HG03280 (cell line): ENCODE results near the gene AKAP13.

Experiments used
- ATAC-seq: cut with Tn5 transposase; IDR thresholded peaks from one replicate; pipeline ENCODE4 v1.9.1; 2021; ENCODE audit warnings: mild to moderate bottlenecking, moderate library complexity; ENCODE audit not compliant: unreplicated experiment

The AKAP13 gene

DNA sequence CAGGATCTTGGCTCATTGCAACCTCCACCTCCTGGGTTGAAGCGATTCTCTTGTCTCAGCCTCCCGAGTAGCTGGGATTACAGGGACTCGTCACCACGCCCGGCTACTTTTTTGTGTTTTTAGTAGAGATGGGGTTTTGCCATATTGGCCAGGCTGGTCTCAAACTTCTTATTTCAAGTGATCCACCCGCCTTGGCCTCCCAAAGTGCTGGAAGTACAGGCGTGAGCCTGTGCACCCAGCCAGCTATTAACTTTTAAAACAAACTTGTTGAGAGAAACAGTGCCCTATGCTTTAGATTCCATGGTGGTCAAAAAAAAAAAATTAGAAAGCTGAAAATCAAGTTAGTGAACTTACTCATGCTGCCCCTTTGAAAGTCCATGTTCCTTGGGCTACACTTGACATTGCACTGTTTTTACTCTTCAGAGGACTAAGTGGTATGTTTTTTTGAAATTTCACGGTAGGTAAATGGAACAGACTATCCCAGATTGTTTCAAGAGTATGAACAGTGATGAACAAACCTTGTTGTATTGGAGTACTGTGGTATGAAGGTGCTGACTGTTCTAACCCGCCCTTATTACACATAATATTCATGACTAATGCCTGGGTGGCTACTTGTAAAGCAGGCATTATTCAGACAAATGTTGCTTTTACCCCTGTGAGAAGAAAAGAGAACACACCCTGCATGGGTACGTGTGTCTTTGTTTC is 207.5 kb downstream of the AKAP13 start:
- no peak for ATAC-seq

- ATAC-seq = no peak
These were observed 208.3 kb downstream of the AKAP13 start for GRCh38 chr15:85588677-85589076.

- no peak for ATAC-seq
These were observed 209.4 kb downstream of the AKAP13 start for GRCh38 chr15:85589851-85590250.

- ATAC-seq = no peak
These were observed 211.2 kb downstream of the AKAP13 start for GRCh38 chr15:85591622-85592021.

DNA sequence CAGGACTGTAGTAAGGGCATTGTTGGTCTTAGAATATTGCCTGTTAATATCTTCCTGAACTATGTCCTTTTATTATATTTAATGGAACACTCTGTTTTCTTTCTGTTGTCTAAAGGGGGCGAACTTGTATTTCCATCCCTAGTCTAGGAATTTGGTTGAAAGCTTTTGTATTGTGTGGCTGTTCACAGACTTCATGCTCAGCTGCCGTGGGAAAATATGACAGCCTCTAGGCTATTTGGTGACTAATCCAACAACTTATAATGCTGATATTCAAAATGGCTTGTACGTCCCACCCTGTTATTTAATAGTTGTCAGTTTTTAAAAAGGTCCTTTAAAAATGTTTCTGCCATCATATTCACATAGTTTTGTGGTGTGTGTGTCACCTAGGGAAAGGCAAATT is 211.7 kb downstream of the AKAP13 start:
- no peak for ATAC-seq

GRCh38 chr15:85593809-85594445 is 213.5 kb downstream of the AKAP13 start:
- ATAC-seq = no peak

DNA sequence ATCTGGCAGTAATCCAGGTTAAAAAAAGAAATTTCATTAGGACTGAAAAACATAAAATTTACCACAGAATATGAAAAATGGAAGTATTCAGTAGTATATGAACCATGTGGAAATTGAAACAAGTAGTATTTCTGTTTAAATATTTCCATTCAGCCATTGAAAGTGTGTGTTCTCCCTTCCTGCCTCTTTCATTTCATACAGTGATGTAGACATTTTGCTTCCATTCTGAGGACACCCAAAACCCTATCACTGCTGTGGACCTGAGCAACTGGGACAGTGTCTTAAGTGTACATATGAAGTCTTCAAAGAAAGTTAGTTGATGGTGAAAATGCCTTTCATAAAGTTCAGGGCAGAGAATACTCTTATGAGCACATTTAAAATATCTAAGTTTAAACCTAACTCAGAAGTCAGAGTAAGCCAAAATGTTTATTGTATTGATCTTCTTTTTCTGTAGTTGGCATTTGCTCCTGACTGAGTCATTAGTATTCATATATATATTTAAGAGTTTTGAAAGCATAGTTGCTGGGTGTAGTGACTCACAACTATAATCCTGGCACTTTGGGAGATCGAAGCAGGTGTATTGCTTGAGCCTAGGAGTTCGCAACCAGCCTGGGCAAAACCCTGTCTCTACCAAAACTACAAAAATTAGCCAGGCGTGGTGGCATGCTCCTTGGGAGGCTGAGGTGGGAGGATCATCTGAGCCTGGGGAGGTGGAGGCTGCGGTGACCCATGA is 215.6 kb downstream of the AKAP13 start:
- ATAC-seq = no peak

DNA sequence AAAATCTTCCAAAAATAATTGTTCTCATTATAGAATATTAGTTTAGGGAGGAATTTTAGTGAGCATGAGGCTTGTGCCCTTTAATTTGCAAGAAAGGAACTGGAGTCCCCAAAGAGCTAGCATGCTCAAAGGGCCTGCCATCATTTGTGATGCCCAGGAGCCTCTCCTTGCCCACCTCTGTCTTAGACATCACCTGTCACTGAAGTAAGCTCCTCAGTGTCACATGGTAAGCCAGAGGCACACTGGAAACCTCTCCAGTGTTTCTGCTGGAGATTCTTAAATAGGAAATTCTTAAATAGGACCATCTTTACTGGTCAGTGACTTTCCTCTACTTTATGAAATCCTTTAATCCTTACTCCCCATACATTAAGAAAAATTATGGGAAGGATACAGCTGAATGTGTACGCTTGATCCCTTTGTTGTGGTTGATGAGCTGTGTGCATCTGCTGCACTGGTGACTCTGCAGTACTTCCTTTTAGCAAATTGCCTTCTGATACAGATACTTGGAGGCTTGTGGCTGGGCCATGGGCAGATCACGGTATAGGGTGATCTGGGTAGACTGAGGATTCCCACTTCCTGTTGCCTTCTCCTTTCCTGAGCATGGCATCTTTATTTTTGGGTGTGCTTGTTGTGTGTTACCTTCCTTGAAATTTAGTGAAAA is 216.9 kb downstream of the AKAP13 start:
- ATAC-seq = no peak

DNA sequence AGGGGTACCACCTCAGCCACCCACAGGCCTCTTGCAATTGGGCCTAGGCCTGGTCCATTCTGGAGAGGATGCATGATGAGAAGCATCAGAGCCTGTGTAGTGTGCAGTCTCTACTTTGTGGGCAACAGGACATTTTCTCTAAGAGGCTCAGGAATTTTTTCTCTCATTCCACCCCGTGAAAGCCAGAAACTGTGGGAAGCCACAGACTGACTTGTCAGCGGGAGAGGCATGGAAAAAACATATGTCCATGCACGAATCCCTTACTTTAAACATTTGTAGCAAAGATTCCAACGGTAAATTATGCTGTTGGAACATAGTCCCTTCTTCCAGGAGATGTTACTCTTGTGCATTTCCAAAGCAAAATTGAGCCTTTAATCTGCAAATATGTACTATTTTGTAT is 217.8 kb downstream of the AKAP13 start:
- no peak for ATAC-seq

- ATAC-seq = no peak
These were observed 218.5 kb downstream of the AKAP13 start for GRCh38 chr15:85598718-85599398.

DNA sequence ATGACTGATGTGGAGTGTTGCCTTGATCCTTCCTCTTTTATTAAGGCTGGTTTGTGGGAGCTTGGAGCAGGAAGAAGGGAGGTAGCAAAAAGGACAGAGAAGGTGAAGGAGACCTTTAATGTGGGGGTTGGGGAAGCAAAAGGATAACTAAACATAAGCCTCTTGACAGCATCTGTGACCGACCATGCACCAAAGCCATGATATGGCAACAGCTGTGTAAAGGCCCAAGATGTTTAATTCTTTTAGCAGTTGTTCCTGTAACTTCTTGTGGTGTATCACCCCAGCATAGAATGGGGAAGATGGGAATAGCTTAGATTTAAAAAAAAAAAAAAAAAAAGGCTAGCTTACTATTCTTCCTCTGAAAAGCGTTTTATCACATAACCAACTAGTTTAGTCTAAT is 219.6 kb downstream of the AKAP13 start:
- ATAC-seq = no peak

- ATAC-seq = no peak
These were observed 222.8 kb downstream of the AKAP13 start for GRCh38 chr15:85603160-85603559.

DNA sequence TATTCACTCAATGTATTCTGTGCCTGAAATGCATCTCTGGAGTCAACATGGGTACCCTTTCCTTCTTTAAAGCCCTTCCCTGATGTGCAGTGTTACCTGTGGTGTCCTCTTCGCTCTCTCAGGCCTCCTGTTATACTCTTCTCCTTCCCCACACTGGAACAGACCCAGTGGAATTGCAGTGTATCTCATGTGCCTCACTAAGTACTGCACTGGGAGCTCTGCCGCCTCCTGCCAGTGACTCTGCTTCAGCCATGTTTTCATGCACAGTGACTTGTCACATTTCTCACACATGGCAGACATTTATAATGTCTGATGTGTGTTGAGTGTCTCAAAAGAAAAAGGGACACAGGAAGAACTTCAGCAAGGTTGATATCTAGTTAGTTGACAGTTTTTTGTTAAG is 223.3 kb downstream of the AKAP13 start:
- no peak for ATAC-seq

DNA sequence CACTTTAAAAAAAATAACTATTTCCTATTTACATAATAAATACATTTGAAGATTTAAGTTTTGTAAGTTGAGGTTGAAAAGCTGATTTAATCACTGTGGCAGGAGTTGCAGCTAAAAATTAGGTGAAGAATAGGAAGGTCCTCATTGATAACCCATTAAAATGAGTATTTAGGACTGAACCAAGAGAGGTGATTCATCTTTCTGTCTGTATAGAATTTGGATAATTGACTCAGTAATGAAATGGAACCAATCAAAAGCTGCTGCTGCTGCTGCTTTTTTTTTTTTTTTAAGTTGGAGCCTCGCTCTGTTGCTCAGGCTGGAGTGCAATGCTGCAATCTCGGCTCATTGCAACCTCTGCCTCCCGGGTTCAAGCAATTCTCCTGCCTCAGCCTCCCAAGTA is 223.8 kb downstream of the AKAP13 start:
- no peak for ATAC-seq

DNA sequence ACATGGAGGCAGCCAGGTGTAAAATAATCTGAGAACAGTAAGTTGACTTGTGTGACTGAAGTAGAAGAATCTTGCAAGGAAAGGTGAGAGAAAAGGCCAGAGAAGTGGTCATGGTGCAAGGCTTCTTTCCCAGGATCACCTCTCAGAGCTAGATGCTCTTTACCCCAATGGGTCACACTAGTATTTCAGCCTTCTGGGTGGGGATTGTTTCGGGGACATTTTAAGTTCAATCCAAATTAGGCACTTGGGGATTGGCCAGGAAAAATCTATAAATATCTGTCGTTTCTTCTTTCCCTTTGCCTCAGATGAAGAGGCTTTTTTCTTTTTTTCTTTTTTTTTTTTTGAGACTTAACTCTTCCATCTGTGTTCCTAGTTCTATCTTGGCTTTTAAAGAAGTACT is 226.3 kb downstream of the AKAP13 start:
- no peak for ATAC-seq

- ATAC-seq = no peak
These were observed 226.9 kb downstream of the AKAP13 start for GRCh38 chr15:85607141-85607806.

GRCh38 chr15:85607842-85608241 is 227.4 kb downstream of the AKAP13 start:
- no peak for ATAC-seq

DNA sequence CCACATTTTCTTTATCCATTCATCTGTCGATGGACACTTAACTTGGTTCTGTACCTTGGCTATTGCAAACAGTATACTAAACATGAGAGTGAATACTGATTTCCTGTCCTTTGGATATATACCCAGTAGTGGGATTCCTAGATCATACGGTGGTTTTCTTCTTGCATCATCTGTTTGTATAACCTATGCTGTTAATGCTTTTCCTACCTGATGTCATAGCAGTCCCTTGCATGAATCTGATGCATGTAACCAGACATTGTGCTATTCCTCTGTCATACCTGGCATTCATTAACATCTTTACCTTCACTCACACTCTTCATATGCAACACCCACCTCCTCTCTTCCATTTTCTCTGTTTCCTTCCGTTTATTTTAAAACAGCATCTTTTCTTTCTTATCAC is 229.1 kb downstream of the AKAP13 start:
- no peak for ATAC-seq

GRCh38 chr15:85611361-85611760 is 231.0 kb downstream of the AKAP13 start:
- no peak for ATAC-seq

- no peak for ATAC-seq
These were observed 233.7 kb downstream of the AKAP13 start for GRCh38 chr15:85614059-85614458.
